ENCODE measurements around the gene IER3IP1. TPM values are rescaled to one million over a fixed set of nuclear protein-coding genes. Genes with fewer than 3 reads are reported as not detected.

IER3IP1 gene

GRCh38 chr18:47109720-47110119 is 66.4 kb downstream of the IER3IP1 start:
- Histone ChIP-seq H3K4me2 (ENCODE audit: low read length, poor library complexity, severe bottlenecking) (no peak overlapping the region), H2AK5ac (ENCODE audit: low read length, severe bottlenecking) (no peak overlapping the region), H3K9ac (ENCODE audit: low read length) (no peak overlapping the region), H2BK12ac (ENCODE audit: low read length in 2 of 2) (no peak overlapping the region), H3K9me3 (ENCODE audit: control insufficient read depth, low read length) (no peaks in the 10 kb centered on the region), H3K27ac (ENCODE audit: low read length, poor library complexity, severe bottlenecking) (no peak overlapping the region), H3K4me1 (ENCODE audit: control insufficient read depth, insufficient read depth, low read depth, low read length) (no peaks in the 10 kb centered on the region), H2BK5ac (ENCODE audit: low read depth, low read length, poor library complexity, severe bottlenecking) (no peak overlapping the region), H3K14ac (ENCODE audit: low read length in 2 of 2) (no peak overlapping the region), H2BK15ac (ENCODE audit: low read depth, poor library complexity, severe bottlenecking) (no peak overlapping the region), H3K36me3 (ENCODE audit: control insufficient read depth in 1 of 2, insufficient read depth in 2 of 2, low read depth in 1 of 2, low read length in 2 of 2) (peaks cover 9 to 83% of the 10 kb centered on the region in 2 experiments), H3K4ac (ENCODE audit: low read depth in 1 of 2, low read length in 2 of 2) (no peak overlapping the region), H2BK120ac (ENCODE audit: low read depth, low read length) (no peak overlapping the region), H4K8ac (ENCODE audit: low read length) (no peak overlapping the region), H2AFZ (ENCODE audit: low read depth, low read length) (no peak overlapping the region), H3K79me1 (replicated peaks; ENCODE audit: low read length, poor library complexity, severe bottlenecking) (no peaks in the 10 kb centered on the region), H3K23ac (ENCODE audit: low read length in 2 of 2) (no peak overlapping the region), H3K18ac (ENCODE audit: low read depth in 1 of 2, low read length in 2 of 2) (no peak overlapping the region), H4K91ac (ENCODE audit: low read length) (no peak overlapping the region), H3K4me3 (ENCODE audit: insufficient read depth in 1 of 2, low read depth in 1 of 2, low read length in 2 of 2) (no peak overlapping the region), H3K27me3 (ENCODE audit: control insufficient read depth in 1 of 2, insufficient read depth in 1 of 2, low read length in 2 of 2) (no peaks in the 10 kb centered on the region)
- WGBS = 43% methylated on average over 1 of the region's 1 CpG
- no peak for DNase-seq

DNA sequence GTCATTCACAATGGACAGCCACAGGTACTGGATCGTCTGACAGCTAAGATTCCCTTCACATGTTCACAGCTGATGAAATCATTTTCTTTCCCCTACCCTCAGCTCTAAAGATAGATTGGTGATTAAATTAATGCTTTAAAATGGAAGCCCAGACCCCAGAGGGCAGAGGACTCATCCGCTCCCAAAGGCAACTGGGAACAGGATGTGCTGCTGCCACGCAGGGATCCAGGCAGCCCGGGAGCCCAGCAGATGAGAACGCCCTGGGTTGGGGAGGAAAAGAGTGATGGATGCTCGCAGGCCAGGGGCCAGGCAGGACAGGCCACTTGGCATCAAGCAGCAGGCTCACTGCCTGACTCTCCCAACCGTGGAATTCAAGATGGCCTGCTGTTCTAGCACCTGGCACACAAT is 67.2 kb downstream of the IER3IP1 start:
- Histone ChIP-seq H2BK5ac (ENCODE audit: low read depth, low read length, poor library complexity, severe bottlenecking) (no peak overlapping the region), H2BK12ac (ENCODE audit: low read length in 2 of 2) (no peak overlapping the region), H3K18ac (ENCODE audit: low read depth in 1 of 2, low read length in 2 of 2) (no peak overlapping the region), H2AK5ac (ENCODE audit: low read length, severe bottlenecking) (no peak overlapping the region), H3K14ac (ENCODE audit: low read length in 2 of 2) (no peak overlapping the region), H3K27ac (ENCODE audit: low read length, poor library complexity, severe bottlenecking) (no peak overlapping the region), H3K9ac (ENCODE audit: low read length) (no peak overlapping the region), H2AFZ (ENCODE audit: low read depth, low read length) (no peak overlapping the region), H4K8ac (ENCODE audit: low read length) (no peak overlapping the region), H3K23ac (ENCODE audit: low read length in 2 of 2) (no peak overlapping the region), H3K4me2 (ENCODE audit: low read length, poor library complexity, severe bottlenecking) (no peak overlapping the region), H3K36me3 (ENCODE audit: control insufficient read depth in 1 of 2, insufficient read depth in 2 of 2, low read depth in 1 of 2, low read length in 2 of 2) (peaks cover 9 to 90% of the 10 kb centered on the region in 2 experiments), H3K9me3 (ENCODE audit: control insufficient read depth, low read length) (no peaks in the 10 kb centered on the region), H2BK15ac (ENCODE audit: low read depth, poor library complexity, severe bottlenecking) (no peak overlapping the region), H3K4ac (ENCODE audit: low read depth in 1 of 2, low read length in 2 of 2) (no peak overlapping the region), H4K91ac (ENCODE audit: low read length) (no peak overlapping the region), H2BK120ac (ENCODE audit: low read depth, low read length) (no peak overlapping the region), H3K27me3 (ENCODE audit: control insufficient read depth in 1 of 2, insufficient read depth in 1 of 2, low read length in 2 of 2) (no peaks in the 10 kb centered on the region), H3K79me1 (replicated peaks; ENCODE audit: low read length, poor library complexity, severe bottlenecking) (no peaks in the 10 kb centered on the region), H3K4me3 (ENCODE audit: insufficient read depth in 1 of 2, low read depth in 1 of 2, low read length in 2 of 2) (no peak overlapping the region), H3K4me1 (ENCODE audit: control insufficient read depth, insufficient read depth, low read depth, low read length) (no peaks in the 10 kb centered on the region)
- WGBS = 92% methylated on average over 6 of the region's 7 CpGs
- DNase-seq = no peak

DNA sequence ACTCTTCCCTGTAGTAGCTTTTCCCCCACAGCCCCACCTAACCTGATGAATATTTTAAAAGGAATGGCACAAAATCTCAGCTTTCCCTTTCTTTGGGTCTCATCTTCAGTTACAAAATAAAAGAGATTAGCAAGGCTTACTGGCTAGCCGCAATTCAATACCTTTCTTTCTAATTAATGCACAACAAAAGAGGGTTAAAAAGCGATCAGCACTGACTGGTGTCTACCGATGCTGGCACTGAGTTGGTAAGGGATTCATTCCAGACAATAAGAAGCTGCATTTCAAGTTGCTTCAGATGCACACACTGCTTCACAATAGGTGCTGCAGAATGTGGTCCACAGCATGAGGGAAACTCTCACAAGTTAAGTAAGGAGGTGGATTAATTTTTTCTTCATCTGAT is 67.8 kb downstream of the IER3IP1 start:
- Histone ChIP-seq H2AFZ (ENCODE audit: low read depth, low read length) (no peak overlapping the region), H3K14ac (ENCODE audit: low read length in 2 of 2) (no peak overlapping the region), H4K8ac (ENCODE audit: low read length) (no peak overlapping the region), H2BK12ac (ENCODE audit: low read length in 2 of 2) (no peak overlapping the region), H3K4me2 (ENCODE audit: low read length, poor library complexity, severe bottlenecking) (no peak overlapping the region), H3K18ac (ENCODE audit: low read depth in 1 of 2, low read length in 2 of 2) (no peak overlapping the region), H2BK120ac (ENCODE audit: low read depth, low read length) (no peak overlapping the region), H3K27ac (ENCODE audit: low read length, poor library complexity, severe bottlenecking) (no peak overlapping the region), H4K91ac (ENCODE audit: low read length) (no peak overlapping the region), H2AK5ac (ENCODE audit: low read length, severe bottlenecking) (no peak overlapping the region), H3K9ac (ENCODE audit: low read length) (no peak overlapping the region), H2BK15ac (ENCODE audit: low read depth, poor library complexity, severe bottlenecking) (no peak overlapping the region), H3K27me3 (ENCODE audit: control insufficient read depth in 1 of 2, insufficient read depth in 1 of 2, low read length in 2 of 2) (no peaks in the 10 kb centered on the region), H3K4me3 (ENCODE audit: insufficient read depth in 1 of 2, low read depth in 1 of 2, low read length in 2 of 2) (no peak overlapping the region), H3K4me1 (ENCODE audit: control insufficient read depth, insufficient read depth, low read depth, low read length) (no peaks in the 10 kb centered on the region), H3K36me3 (ENCODE audit: control insufficient read depth in 1 of 2, insufficient read depth in 2 of 2, low read depth in 1 of 2, low read length in 2 of 2) (peaks cover 9 to 90% of the 10 kb centered on the region in 2 experiments), H3K79me1 (replicated peaks; ENCODE audit: low read length, poor library complexity, severe bottlenecking) (no peaks in the 10 kb centered on the region), H3K9me3 (ENCODE audit: control insufficient read depth, low read length) (no peaks in the 10 kb centered on the region), H2BK5ac (ENCODE audit: low read depth, low read length, poor library complexity, severe bottlenecking) (no peak overlapping the region), H3K23ac (ENCODE audit: low read length in 2 of 2) (no peak overlapping the region), H3K4ac (ENCODE audit: low read depth in 1 of 2, low read length in 2 of 2) (no peak overlapping the region)
- WGBS = 100% methylated on average over 3 of the region's 3 CpGs
- DNase-seq = no peak

Small RNA genes lying within 50 kb of the gene (small RNA-seq; reads per million reads assigned to genes)
- gene AC012254.4 (ENCODE audit: low read depth) = not detected

Data from mesenchymal stem cell (in vitro differentiated cells and primary cell).